ENCODE measurements around the gene SMIM7.
"Not testable (repeated sequence)": the region's sequence is repeated elsewhere in the genome, so short reads cannot be mapped to it uniquely, and the experiment has no call there.

SMIM7 gene
- 23.8 to 48.9 (median 28.8) reads per million in 9 experiments for total RNA-seq

GRCh38 chr19:16659832-16660708, at the start of gene SMIM7:
TSS of gene SMIM7 (minus strand) at chr19:16660144. CDS start at chr19:16660110, 34 bp downstream.
- DNase-seq (peak; percentile 96 to 98 (median 98)), ATAC-seq (replicated peaks) (peak; percentile 96)
- Mint-ChIP-seq H3K27ac (peak within 1 kb of the TSS; percentile 84 to 97), H3K4me1 (ENCODE audit: low read depth in 2 of 2) (peaks cover 25 to 32% of the 10 kb centered on the region in 2 donors), H3K9me3 (no peaks in the 10 kb centered on the region), H3K36me3 (ENCODE audit: insufficient read depth) (peaks cover 52% of the 10 kb centered on the region), H3K4me3 (peak within 1 kb of the TSS; percentile 94 to 96), H3K27me3 (peaks cover 6% of the 10 kb centered on the region in 2 donors)

- DNase-seq (no peak), ATAC-seq (replicated peaks) (no peak)
- H3K9me3 Mint-ChIP-seq = no peaks in the 10 kb centered on the region
- H3K4me1 Mint-ChIP-seq (ENCODE audit: low read depth in 2 of 2) = no peaks in the 10 kb centered on the region
- no peak overlapping the region for H3K27ac Mint-ChIP-seq
- H3K27me3 Mint-ChIP-seq = peaks cover 8 to 27% of the 10 kb centered on the region in 2 donors
- no peaks in the 10 kb centered on the region for H3K36me3 Mint-ChIP-seq (ENCODE audit: insufficient read depth)
- H3K4me3 Mint-ChIP-seq = no peak overlapping the region
These were observed 43.7 kb upstream of the SMIM7 start for GRCh38 chr19:16703677-16704076.

GRCh38 chr19:16702123-16702522, 42.2 kb upstream of the SMIM7 start:
- ATAC-seq (replicated peaks) (no peak), DNase-seq (no peak)
- no peak overlapping the region for H3K4me3 Mint-ChIP-seq
- no peaks in the 10 kb centered on the region for H3K9me3 Mint-ChIP-seq
- no peaks in the 10 kb centered on the region for H3K4me1 Mint-ChIP-seq (ENCODE audit: low read depth in 2 of 2)
- no peaks in the 10 kb centered on the region for H3K36me3 Mint-ChIP-seq (ENCODE audit: insufficient read depth)
- H3K27me3 Mint-ChIP-seq = peaks cover 2 to 15% of the 10 kb centered on the region in 2 donors
- H3K27ac Mint-ChIP-seq = no peak overlapping the region

- Mint-ChIP-seq H3K27ac (no peak overlapping the region), H3K4me1 (ENCODE audit: low read depth in 2 of 2) (no peaks in the 10 kb centered on the region)
- ATAC-seq (replicated peaks) = no peak
These were observed 39.0 kb upstream of the SMIM7 start for GRCh38 chr19:16698914-16699313.

GRCh38 chr19:16688084-16688483, 28.1 kb upstream of the SMIM7 start:
- no peaks in the 10 kb centered on the region for H3K36me3 Mint-ChIP-seq (ENCODE audit: insufficient read depth)
- no peaks in the 10 kb centered on the region for H3K4me1 Mint-ChIP-seq (ENCODE audit: low read depth in 2 of 2)
- no peak overlapping the region for H3K4me3 Mint-ChIP-seq
- DNase-seq = no peak
- peaks cover 0 to 2% of the 10 kb centered on the region in 2 donors for H3K9me3 Mint-ChIP-seq
- no peak overlapping the region for H3K27ac Mint-ChIP-seq
- peaks cover 0 to 13% of the 10 kb centered on the region in 2 donors for H3K27me3 Mint-ChIP-seq
- ATAC-seq (replicated peaks) = no peak

More at GRCh38 chr19:16698914-16699313, 39.0 kb upstream of the SMIM7 start:
- Mint-ChIP-seq H3K4me3 (no peak overlapping the region), H3K27me3 (peaks cover 0 to 9% of the 10 kb centered on the region in 2 donors), H3K36me3 (ENCODE audit: insufficient read depth) (no peaks in the 10 kb centered on the region), H3K9me3 (no peaks in the 10 kb centered on the region)
- no peak for DNase-seq

GRCh38 chr19:16684216-16684615, 24.3 kb upstream of the SMIM7 start:
- no peak for DNase-seq
- no peak for ATAC-seq (replicated peaks)
- Mint-ChIP-seq H3K9me3 (no peaks in the 10 kb centered on the region), H3K4me1 (ENCODE audit: low read depth in 2 of 2) (no peaks in the 10 kb centered on the region), H3K27ac (peak overlapping the region in 1 of 2 donors; percentile 8), H3K4me3 (no peak overlapping the region), H3K27me3 (peaks cover 0 to 31% of the 10 kb centered on the region in 2 donors), H3K36me3 (ENCODE audit: insufficient read depth) (no peaks in the 10 kb centered on the region)

GRCh38 chr19:16682539-16682938, 22.6 kb upstream of the SMIM7 start:
- DNase-seq (no peak), ATAC-seq (replicated peaks) (no peak)
- no peaks in the 10 kb centered on the region for H3K9me3 Mint-ChIP-seq
- no peak overlapping the region for H3K27ac Mint-ChIP-seq
- H3K4me1 Mint-ChIP-seq (ENCODE audit: low read depth in 2 of 2) = no peaks in the 10 kb centered on the region
- no peaks in the 10 kb centered on the region for H3K36me3 Mint-ChIP-seq (ENCODE audit: insufficient read depth)
- H3K4me3 Mint-ChIP-seq = no peak overlapping the region
- H3K27me3 Mint-ChIP-seq = peaks cover 6 to 38% of the 10 kb centered on the region in 2 donors

- H3K36me3 Mint-ChIP-seq (ENCODE audit: insufficient read depth) = no peaks in the 10 kb centered on the region
- H3K27me3 Mint-ChIP-seq = peaks cover 8 to 27% of the 10 kb centered on the region in 2 donors
- H3K4me1 Mint-ChIP-seq (ENCODE audit: low read depth in 2 of 2) = no peaks in the 10 kb centered on the region
- H3K9me3 Mint-ChIP-seq = no peaks in the 10 kb centered on the region
- DNase-seq (no peak), ATAC-seq (replicated peaks) (no peak)
- H3K27ac Mint-ChIP-seq = no peak overlapping the region
- H3K4me3 Mint-ChIP-seq = no peak overlapping the region
These were observed 19.9 kb upstream of the SMIM7 start for GRCh38 chr19:16679811-16680210.

- Mint-ChIP-seq H3K4me3 (no peak overlapping the region), H3K9me3 (no peaks in the 10 kb centered on the region), H3K27ac (no peak overlapping the region), H3K36me3 (ENCODE audit: insufficient read depth) (no peaks in the 10 kb centered on the region), H3K27me3 (peaks cover 8 to 27% of the 10 kb centered on the region in 2 donors), H3K4me1 (ENCODE audit: low read depth in 2 of 2) (no peaks in the 10 kb centered on the region)
- DNase-seq (no peak), ATAC-seq (replicated peaks) (no peak)
These were observed 18.6 kb upstream of the SMIM7 start for GRCh38 chr19:16678498-16678897.

- Mint-ChIP-seq H3K9me3 (no peaks in the 10 kb centered on the region), H3K27ac (no peak overlapping the region), H3K36me3 (ENCODE audit: insufficient read depth) (no peaks in the 10 kb centered on the region), H3K4me3 (no peak overlapping the region), H3K27me3 (peaks cover 12 to 20% of the 10 kb centered on the region in 2 donors), H3K4me1 (ENCODE audit: low read depth in 2 of 2) (no peaks in the 10 kb centered on the region)
- ATAC-seq (replicated peaks) (no peak), DNase-seq (no peak)
These were observed 17.1 kb upstream of the SMIM7 start for GRCh38 chr19:16677055-16677454.

- Mint-ChIP-seq H3K4me1 (ENCODE audit: low read depth in 2 of 2) (no peaks in the 10 kb centered on the region), H3K27me3 (peaks cover 12 to 17% of the 10 kb centered on the region in 2 donors), H3K27ac (no peak overlapping the region), H3K36me3 (ENCODE audit: insufficient read depth) (no peaks in the 10 kb centered on the region), H3K4me3 (no peak overlapping the region), H3K9me3 (no peaks in the 10 kb centered on the region)
- DNase-seq (no peak), ATAC-seq (replicated peaks) (no peak)
These were observed 16.3 kb upstream of the SMIM7 start for GRCh38 chr19:16676101-16676798.

GRCh38 chr19:16673839-16674238, 13.9 kb upstream of the SMIM7 start:
- ATAC-seq (replicated peaks); H3K36me3 Mint-ChIP-seq (ENCODE audit: insufficient read depth); DNase-seq; H3K4me3 Mint-ChIP-seq; H3K27ac Mint-ChIP-seq; H3K4me1 Mint-ChIP-seq (ENCODE audit: low read depth in 2 of 2); H3K9me3 Mint-ChIP-seq: not testable (repeated sequence)
- H3K27me3 Mint-ChIP-seq = peaks cover 9 to 12% of the 10 kb centered on the region in 2 donors

- Mint-ChIP-seq H3K4me3 (no peak overlapping the region), H3K9me3 (no peaks in the 10 kb centered on the region), H3K36me3 (ENCODE audit: insufficient read depth) (no peaks in the 10 kb centered on the region), H3K27me3 (peaks cover 9 to 12% of the 10 kb centered on the region in 2 donors), H3K4me1 (ENCODE audit: low read depth in 2 of 2) (no peaks in the 10 kb centered on the region), H3K27ac (no peak overlapping the region)
- DNase-seq (no peak), ATAC-seq (replicated peaks) (no peak)
These were observed 13.3 kb upstream of the SMIM7 start for GRCh38 chr19:16673231-16673630.
